Retinal pigment epithelial cell (primary cell): ENCODE results near the gene TMC6.

ENCODE experiments used
- DNase-seq: peaks from one replicate; pipeline ENCODE4 v3.0.0-alpha.2; 2010; ENCODE audit warnings: low read depth
- H3K4me3 ChIP-seq: 2 replicates; pipeline ENCODE4 v1.5.1; 2011; ENCODE audit warnings: mild to moderate bottlenecking, low read length, control low read depth, moderate library complexity
- TF ChIP-seq, protein P1 (sequence below): conservative IDR thresholded peaks from 2 replicates; pipeline ENCODE4 v1.5.1; 2011; ENCODE audit warnings: low read depth, low read length, control low read depth, inconsistent platforms

Gene TMC6

DNA sequence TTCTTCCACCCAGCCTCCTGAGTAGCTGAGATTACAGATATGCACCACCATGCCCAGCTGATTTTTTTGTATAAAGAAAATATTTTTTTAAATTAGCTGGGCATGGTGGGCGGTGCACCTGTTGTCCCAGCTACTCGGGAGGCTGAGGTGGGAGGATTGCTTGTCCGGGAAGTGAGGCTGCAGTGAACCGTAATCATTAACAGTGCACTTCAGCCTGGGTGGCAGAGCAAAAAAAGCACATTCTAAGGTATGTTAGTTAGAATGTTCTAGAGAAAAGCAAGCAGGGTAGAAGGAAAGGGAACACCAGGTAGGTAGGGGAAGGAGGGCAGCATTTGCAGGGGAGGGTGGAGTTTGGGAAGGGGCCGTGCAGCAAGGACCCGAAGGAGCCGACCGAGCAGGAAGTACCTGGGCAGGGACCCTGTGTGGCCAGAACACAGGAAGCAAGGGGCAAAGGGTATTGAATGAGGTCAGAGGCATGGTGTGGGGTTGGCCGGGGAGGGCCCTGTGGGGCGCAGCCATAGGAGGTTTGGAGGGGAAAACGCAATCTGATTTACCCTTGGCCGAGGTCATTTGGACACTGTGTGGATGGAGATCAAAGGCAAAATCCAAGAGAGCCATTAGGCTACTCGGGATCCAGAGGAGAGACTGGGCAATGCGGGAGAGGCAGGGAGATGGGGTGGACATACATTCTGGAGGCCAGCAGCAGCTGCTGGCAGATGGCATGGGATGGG, 19.9 kb upstream of the TMC6 start:
- TF ChIP-seq, protein P1, sequence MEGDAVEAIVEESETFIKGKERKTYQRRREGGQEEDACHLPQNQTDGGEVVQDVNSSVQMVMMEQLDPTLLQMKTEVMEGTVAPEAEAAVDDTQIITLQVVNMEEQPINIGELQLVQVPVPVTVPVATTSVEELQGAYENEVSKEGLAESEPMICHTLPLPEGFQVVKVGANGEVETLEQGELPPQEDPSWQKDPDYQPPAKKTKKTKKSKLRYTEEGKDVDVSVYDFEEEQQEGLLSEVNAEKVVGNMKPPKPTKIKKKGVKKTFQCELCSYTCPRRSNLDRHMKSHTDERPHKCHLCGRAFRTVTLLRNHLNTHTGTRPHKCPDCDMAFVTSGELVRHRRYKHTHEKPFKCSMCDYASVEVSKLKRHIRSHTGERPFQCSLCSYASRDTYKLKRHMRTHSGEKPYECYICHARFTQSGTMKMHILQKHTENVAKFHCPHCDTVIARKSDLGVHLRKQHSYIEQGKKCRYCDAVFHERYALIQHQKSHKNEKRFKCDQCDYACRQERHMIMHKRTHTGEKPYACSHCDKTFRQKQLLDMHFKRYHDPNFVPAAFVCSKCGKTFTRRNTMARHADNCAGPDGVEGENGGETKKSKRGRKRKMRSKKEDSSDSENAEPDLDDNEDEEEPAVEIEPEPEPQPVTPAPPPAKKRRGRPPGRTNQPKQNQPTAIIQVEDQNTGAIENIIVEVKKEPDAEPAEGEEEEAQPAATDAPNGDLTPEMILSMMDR = no peak
- no peak overlapping the region for H3K4me3 ChIP-seq
- DNase-seq = no peak

DNA sequence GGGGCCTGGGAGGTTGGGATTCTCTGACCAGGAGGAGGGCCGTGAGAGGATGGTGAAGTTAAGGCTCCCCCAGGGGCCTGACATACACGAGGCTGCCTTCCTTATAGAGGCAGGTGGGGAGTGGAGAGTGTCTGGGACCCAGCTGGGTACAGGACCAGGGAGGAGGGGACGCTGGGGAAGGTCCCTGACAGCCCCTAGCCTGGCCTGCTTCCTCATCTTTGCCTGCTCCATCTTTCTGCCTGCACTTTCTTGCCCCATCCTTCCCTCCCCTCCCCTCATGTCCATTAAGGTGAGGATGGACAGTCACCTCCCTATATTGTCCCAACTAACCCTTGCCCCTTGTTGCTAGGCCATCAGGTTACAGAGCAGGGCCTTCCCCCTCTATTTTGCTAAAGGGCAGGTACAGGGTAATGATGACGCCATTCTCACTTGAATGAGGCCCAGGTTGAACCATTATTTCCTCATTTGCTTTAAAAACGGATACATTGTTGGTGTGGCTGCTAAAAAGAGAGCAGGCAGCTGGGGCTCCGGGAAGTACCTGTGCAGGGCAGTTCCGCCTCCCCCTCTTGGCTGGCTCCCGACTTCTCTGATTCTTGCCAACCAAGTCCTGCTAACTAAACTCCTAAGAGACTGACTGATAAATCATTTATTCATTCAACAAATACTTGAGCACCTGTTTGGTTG, 18.9 kb upstream of the TMC6 start:
- H3K4me3 ChIP-seq = no peak overlapping the region
- no peak for DNase-seq
- TF ChIP-seq, protein P1 = no peak

DNA sequence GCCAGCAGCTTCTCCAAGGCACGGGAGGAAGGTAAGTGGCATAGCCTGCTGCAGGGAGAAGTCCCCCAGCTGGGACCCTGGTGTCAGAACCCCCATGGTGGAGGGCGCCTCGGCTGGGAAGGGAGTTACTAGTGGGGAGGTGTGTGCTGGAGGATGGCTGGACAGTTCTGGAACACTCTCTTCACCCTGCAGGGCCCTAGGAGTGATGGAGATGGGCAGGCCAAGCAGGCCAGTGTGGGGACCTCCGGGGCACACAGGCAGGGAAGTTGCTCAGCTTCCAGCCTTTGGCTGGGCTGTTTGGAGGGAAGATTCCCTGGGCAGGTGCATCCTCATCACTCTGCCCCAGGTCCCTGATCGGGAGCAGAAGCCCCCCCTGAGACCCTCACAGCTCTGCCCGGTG, 18.3 kb upstream of the TMC6 start:
- no peak for DNase-seq
- TF ChIP-seq, protein P1 = no peak
- H3K4me3 ChIP-seq = no peak overlapping the region

DNA sequence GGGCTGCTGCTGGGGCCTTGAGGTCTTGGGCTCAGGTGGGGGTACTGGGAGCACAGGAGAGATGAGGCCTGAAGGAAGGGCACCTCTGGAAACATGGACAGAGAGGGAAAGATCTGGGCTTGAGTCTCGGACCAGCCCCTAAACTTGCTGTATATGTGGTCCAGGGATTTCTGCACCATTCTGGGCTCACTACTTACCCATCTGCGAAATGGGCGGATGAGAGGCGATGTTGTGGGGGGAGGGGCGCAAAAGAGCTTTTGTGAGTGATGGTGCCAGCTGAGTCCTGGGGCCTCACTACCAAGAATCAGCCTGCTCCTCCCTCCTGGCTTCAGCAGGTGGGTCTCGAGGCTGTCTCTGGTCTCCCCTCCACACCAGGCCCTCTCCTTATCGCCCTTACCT, 17.9 kb upstream of the TMC6 start:
- TF ChIP-seq, protein P1 = no peak
- no peak for DNase-seq
- H3K4me3 ChIP-seq = no peak overlapping the region

DNA sequence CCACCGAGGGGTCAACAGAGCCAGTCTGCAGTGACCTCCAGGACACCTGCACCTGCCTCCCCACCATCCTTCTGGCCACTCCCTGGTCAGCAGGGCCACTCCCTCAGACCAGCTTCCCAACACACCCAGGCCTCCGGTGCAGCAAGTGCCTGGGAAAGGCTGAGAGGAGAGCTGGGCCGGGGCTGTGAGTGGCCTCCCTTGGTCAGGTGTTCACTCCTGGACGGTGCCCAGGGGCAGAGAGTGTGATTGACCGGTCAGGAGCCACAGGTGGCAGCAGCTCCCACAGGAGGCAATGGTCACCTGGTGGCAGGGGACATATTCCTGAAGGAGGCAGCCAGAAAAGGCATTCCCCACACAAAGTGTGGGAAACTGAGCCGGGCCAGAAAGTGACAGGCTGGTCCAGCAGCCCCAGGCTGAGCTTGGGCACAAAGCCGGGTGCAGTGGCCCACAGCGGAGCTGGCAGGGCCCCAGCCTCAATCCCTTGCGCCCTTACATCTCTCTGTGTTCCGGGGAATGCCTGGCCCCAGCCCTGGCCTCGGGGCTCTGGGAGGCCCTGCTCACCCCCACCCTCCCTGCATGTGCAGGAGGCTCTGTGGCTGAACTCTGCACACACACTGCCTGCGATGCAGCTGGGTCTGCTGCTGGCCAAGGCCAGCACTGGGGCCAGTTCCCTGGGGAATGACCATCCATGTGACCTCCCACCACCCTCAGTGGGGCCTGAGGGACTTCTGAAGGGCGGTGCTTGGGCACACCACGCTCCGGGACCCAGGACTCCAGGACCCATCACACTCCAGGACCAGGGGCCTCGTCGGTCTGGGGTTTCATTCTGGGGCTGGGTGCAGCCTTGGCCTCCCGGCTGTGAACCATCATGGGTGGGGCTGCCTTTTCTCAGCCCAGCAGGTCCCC, 16.4 kb upstream of the TMC6 start:
- no peak for DNase-seq
- TF ChIP-seq, protein P1 = no peak
- no peak overlapping the region for H3K4me3 ChIP-seq

DNA sequence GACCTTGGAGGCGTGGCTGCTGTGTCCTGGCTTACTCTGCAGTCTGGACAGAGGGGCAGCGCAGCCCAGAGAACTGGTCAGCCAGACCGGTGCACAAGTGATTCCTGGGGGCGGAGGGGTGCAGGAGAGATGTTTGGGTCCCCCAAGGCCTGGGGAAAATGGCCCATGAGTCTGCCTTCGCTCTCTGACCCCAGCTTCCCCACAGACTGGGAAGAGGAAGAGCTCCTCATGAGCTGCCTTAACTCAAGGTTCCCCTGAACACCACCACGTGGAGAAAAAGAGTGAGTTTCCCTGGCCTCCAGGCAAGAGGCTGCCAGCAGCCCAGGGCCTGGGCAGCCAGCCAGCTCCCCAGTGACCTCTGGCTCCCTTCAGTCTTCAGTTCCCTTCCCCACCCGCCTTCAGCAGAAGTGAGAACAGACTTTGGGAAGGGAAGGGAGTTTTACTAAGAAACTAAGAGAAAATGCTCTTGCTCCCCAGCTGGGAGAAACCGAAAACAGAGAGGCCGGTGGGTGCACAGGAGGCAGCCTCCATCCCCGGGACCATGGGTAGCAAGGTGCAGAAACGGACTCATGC, 15.7 kb upstream of the TMC6 start:
- peak; percentile 67 for DNase-seq
- TF ChIP-seq, protein P1 = no peak
- H3K4me3 ChIP-seq = no peak overlapping the region
